ENCODE results near the gene PPP2R2C.

The PPP2R2C gene

DNA sequence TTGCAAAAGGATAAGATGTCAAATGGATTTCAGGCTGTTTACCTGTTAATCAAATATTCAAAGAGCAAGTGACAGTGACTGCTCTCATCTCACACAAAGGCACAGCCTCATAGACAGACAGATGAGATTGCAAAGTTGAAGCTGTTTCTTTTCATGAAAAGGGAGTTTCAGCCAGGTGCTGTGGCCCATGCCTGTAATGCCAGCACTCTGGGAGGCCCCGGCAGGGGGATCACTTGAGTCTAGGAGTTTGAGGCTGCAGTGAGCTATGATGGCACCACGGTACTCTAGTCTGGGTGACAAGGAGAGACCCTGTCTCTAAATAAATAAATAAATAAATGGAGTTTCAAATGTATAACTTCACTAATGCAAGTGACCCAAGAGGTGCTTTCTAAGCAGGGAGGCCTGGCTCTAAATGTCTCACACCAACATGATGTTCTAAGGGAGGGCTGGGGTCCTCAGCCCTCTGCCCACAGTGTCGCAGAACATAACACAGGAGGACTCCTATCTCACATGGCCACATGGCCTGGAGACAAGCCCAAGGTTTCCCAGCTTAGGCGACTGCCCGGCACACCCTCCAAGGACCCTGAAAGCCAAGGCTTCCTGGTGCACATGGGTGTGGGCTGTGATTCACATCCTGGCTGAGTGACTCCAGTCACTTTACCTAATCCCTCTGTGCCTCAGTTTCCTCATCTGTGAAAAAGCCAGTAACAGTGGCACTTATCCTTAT is 26.8 kb downstream of the PPP2R2C start (continued):
- TF ChIP-seq ZFHX2 (tag by site-specific recombination; conservative IDR thresholded peaks at IDR 0.05), result no peak

DNA sequence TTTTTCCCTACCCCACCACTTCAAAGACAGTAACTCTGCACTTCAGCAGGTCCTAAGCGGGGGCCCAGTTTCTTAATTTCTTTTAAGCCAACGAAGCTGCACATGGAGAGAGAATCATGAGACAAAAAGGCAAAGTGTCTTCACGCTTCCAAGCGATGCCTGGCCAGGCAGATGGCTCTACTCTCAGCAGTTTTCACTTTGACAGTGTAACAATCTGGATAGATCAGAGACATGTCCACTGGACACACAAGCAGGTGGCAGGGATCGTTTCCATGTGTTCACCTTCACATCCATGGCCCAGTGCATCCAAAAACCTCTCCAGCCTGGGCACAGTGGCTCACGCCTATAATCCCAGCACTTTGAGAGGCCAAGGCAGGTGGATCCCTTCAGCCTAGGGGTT is 27.8 kb downstream of the PPP2R2C start:
- POLR2A ChIA-PET, result no interaction called here
- Histone ChIP-seq H3K9me3 (ENCODE audit: control insufficient read depth, insufficient read depth, low read depth, low read length) (no peaks in the 10 kb centered on the region), H3K4me3 (ENCODE audit: low read depth, low read length) (no peak overlapping the region), H3K36me3 (ENCODE audit: control insufficient read depth in 2 of 2, insufficient read depth in 1 of 2, low read length in 2 of 2) (no peaks in the 10 kb centered on the region), H3K4me1 (ENCODE audit: control insufficient read depth, insufficient read depth, low read length) (no peaks in the 10 kb centered on the region), H3K27ac (ENCODE audit: extremely low read depth, low read depth, low read length) (no peak overlapping the region)
- CTCF ChIA-PET, result interaction anchor here (0.6 kb wide), 1 partner anchor 103 kb away, joined by 3 read pairs; no protein-coding TSS in a partner anchor
- TF ChIP-seq ZNF610 (tag by site-specific recombination; IDR thresholded peaks at IDR 0.05; ENCODE audit: borderline replicate concordance) (no peak), ZNF214 (tag by site-specific recombination; IDR thresholded peaks at IDR 0.05; ENCODE audit: borderline replicate concordance) (no peak), ZNF677 (tag by site-specific recombination; IDR thresholded peaks at IDR 0.05) (no peak), YY1 (tag by site-specific recombination; IDR thresholded peaks at IDR 0.05) (no peak), ZNF585B (tag by site-specific recombination; IDR thresholded peaks at IDR 0.05) (no peak), PRDM1 (tag by site-specific recombination; IDR thresholded peaks at IDR 0.05) (no peak), REPIN1 (tag by site-specific recombination; IDR thresholded peaks at IDR 0.05; ENCODE audit: low read depth) (no peak), ZNF391 (tag by site-specific recombination; IDR thresholded peaks at IDR 0.05; ENCODE audit: borderline replicate concordance, low read depth) (no peak)
- TF ChIP-seq, protein P1, sequence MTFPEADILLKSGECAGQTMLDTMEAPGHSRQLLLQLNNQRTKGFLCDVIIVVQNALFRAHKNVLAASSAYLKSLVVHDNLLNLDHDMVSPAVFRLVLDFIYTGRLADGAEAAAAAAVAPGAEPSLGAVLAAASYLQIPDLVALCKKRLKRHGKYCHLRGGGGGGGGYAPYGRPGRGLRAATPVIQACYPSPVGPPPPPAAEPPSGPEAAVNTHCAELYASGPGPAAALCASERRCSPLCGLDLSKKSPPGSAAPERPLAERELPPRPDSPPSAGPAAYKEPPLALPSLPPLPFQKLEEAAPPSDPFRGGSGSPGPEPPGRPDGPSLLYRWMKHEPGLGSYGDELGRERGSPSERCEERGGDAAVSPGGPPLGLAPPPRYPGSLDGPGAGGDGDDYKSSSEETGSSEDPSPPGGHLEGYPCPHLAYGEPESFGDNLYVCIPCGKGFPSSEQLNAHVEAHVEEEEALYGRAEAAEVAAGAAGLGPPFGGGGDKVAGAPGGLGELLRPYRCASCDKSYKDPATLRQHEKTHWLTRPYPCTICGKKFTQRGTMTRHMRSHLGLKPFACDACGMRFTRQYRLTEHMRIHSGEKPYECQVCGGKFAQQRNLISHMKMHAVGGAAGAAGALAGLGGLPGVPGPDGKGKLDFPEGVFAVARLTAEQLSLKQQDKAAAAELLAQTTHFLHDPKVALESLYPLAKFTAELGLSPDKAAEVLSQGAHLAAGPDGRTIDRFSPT (tag by site-specific recombination; IDR thresholded peaks at IDR 0.05), result no peak

DNA sequence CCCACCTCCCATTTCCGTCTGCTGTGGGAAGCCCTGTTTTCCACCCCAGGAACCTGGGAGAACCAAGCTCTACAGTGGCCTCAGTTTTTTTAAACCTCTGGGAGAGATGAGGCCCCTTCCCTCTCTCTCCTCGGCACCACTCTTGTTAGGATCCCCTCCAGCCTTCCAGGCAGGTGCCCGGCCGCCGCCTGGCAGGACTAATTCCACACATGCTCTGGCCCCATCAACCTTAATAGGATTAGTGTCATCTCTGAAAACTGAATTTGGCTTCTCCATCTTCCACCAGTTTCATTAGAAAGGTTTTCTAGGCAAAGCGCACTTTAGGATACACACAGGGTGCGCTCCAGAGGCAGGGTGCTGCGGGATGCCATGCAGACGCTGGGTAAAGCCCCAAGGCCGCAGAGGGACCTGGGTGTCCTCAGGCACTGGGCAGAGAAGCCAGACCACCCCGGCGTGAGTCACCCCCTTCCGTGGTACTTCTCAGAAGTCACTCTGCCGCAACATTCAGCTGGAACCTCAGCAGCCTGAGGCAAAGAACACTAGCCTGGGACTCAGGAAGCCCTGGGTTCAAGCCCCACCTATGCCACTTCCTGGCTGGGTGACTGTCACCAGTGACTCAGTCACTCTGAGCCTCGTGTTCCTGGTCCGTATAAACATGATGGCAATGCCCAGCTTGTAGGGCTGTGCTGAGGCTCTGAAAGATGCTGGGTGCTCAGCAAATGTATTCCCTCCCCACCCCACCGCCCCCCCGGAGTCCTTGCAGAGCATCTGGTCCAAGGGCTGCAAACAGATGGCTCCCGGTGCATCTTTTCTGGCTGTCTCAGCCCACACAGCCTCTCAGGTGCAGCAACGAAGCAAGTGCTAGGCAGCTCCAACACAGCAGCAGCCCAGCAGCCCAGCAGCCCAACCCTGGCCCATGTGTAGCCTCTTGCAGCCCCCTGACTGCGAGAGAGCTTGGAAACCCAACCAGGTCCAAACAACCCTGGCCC is 29.1 kb downstream of the PPP2R2C start:
- ChIA-PET POLR2A (no interaction called here), CTCF (no interaction called here)
- Histone ChIP-seq H3K4me3 (ENCODE audit: low read depth, low read length) (no peak overlapping the region), H3K36me3 (ENCODE audit: control insufficient read depth in 2 of 2, insufficient read depth in 1 of 2, low read length in 2 of 2) (no peaks in the 10 kb centered on the region), H3K9me3 (ENCODE audit: control insufficient read depth, insufficient read depth, low read depth, low read length) (no peaks in the 10 kb centered on the region), H3K27ac (ENCODE audit: extremely low read depth, low read depth, low read length) (no peak overlapping the region), H3K4me1 (ENCODE audit: control insufficient read depth, insufficient read depth, low read length) (no peaks in the 10 kb centered on the region)
- TF ChIP-seq, protein P2, sequence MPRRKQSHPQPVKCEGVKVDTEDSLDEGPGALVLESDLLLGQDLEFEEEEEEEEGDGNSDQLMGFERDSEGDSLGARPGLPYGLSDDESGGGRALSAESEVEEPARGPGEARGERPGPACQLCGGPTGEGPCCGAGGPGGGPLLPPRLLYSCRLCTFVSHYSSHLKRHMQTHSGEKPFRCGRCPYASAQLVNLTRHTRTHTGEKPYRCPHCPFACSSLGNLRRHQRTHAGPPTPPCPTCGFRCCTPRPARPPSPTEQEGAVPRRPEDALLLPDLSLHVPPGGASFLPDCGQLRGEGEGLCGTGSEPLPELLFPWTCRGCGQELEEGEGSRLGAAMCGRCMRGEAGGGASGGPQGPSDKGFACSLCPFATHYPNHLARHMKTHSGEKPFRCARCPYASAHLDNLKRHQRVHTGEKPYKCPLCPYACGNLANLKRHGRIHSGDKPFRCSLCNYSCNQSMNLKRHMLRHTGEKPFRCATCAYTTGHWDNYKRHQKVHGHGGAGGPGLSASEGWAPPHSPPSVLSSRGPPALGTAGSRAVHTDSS (tag by site-specific recombination; IDR thresholded peaks at IDR 0.05), result no peak
- TF ChIP-seq ZNF132 (tag by site-specific recombination; IDR thresholded peaks at IDR 0.05; ENCODE audit: borderline replicate concordance), result no peak
- TF ChIP-seq ZNF544 (tag by site-specific recombination; IDR thresholded peaks at IDR 0.05), result no peak
- TF ChIP-seq ZNF560 (tag by site-specific recombination; IDR thresholded peaks at IDR 0.05; ENCODE audit: borderline replicate concordance), result no peak
- no peak for TF ChIP-seq ZNF292 (tag by site-specific recombination; IDR thresholded peaks at IDR 0.05; ENCODE audit: borderline replicate concordance, low read depth)
- TF ChIP-seq, protein P3, sequence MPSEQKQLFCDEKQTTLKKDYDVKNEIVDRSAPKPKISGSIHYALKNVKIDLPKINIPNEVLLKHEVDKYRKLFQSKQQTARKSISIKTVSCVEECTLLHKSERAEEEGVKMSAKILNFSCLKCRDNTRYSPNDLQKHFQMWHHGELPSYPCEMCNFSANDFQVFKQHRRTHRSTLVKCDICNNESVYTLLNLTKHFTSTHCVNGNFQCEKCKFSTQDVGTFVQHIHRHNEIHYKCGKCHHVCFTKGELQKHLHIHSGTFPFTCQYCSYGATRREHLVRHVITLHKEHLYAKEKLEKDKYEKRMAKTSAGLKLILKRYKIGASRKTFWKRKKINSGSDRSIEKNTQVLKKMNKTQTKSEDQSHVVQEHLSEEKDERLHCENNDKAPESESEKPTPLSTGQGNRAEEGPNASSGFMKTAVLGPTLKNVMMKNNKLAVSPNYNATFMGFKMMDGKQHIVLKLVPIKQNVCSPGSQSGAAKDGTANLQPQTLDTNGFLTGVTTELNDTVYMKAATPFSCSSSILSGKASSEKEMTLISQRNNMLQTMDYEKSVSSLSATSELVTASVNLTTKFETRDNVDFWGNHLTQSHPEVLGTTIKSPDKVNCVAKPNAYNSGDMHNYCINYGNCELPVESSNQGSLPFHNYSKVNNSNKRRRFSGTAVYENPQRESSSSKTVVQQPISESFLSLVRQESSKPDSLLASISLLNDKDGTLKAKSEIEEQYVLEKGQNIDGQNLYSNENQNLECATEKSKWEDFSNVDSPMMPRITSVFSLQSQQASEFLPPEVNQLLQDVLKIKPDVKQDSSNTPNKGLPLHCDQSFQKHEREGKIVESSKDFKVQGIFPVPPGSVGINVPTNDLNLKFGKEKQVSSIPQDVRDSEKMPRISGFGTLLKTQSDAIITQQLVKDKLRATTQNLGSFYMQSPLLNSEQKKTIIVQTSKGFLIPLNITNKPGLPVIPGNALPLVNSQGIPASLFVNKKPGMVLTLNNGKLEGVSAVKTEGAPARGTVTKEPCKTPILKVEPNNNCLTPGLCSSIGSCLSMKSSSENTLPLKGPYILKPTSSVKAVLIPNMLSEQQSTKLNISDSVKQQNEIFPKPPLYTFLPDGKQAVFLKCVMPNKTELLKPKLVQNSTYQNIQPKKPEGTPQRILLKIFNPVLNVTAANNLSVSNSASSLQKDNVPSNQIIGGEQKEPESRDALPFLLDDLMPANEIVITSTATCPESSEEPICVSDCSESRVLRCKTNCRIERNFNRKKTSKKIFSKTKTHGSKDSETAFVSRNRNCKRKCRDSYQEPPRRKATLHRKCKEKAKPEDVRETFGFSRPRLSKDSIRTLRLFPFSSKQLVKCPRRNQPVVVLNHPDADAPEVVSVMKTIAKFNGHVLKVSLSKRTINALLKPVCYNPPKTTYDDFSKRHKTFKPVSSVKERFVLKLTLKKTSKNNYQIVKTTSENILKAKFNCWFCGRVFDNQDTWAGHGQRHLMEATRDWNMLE (tag by site-specific recombination; conservative IDR thresholded peaks at IDR 0.05; ENCODE audit: low read depth), result no peak
- TF ChIP-seq ZNF112 (tag by site-specific recombination; IDR thresholded peaks at IDR 0.05), result no peak
- TF ChIP-seq ZNF76 (tag by site-specific recombination; IDR thresholded peaks at IDR 0.05; ENCODE audit: borderline replicate concordance, low read depth), result no peak
- no peak for TF ChIP-seq ZNF664 (tag by site-specific recombination; IDR thresholded peaks at IDR 0.05)
- no peak for TF ChIP-seq ZNF837 (tag by site-specific recombination; IDR thresholded peaks at IDR 0.05)
- TF ChIP-seq, protein P4, sequence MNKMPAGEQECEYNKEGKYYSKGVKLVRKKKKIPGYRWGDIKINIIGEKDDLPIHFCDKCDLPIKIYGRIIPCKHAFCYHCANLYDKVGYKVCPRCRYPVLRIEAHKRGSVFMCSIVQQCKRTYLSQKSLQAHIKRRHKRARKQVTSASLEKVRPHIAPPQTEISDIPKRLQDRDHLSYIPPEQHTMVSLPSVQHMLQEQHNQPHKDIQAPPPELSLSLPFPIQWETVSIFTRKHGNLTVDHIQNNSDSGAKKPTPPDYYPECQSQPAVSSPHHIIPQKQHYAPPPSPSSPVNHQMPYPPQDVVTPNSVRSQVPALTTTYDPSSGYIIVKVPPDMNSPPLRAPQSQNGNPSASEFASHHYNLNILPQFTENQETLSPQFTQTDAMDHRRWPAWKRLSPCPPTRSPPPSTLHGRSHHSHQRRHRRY (tag by site-specific recombination; IDR thresholded peaks at IDR 0.05), result no peak
